KOPT-K1 (cell line): Measurements from ENCODE around the gene PNPLA2.

Experiments used
- H3K27ac ChIP-seq: fragments of 200-600 bp; sonication (generic); 2 replicates; pipeline ENCODE4 v1.5.1; 2016; ENCODE audit warnings: antibody characterized with exemption, mild to moderate bottlenecking, low read depth, low read length; ENCODE audit not compliant: poor library complexity, severe bottlenecking
- H3K36me3 ChIP-seq: fragments of 200-600 bp; sonication (generic); 2 replicates; pipeline ENCODE4 v1.5.1; 2017; ENCODE audit warnings: antibody characterized with exemption, mild to moderate bottlenecking, low read length, moderate library complexity; ENCODE audit not compliant: insufficient read depth
- H3K9me3 ChIP-seq: fragments of 200-600 bp; sonication (generic); 2 replicates; pipeline ENCODE4 v1.5.1; 2017; ENCODE audit warnings: antibody characterized with exemption, low read length, mild to moderate bottlenecking; ENCODE audit not compliant: insufficient read depth, poor library complexity, severe bottlenecking

The PNPLA2 gene

DNA sequence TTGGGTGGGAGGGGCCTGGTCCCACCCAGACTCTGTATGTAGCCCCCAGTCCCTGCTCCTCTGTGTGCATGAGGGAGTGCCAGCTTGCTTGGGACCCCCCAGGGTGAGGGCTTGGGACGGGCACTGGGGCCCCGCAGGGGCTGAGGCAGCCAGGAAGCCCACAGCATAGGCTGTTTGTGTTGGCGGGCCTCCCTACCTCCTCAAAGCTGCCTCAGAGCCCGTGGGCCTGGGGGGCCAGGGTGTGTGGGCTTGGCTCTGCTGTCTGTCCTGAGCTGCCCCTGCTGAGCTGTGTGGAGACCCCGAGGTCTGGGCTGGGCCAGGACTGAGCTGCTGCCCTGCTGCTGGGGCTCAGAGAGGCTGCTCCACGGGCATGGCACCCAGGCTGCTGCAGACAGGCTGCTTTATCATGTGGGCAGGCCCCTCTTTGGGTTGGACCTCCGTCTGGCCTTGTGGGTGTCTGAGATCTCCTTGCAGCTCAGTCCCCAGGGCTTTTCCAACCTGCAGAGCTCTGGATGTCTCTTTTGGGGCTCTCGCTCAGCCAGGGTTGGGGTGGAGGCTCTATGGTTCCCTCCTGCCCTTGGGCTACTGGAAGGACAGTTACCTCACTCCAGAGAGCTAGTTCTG, 27.3 kb downstream of the PNPLA2 start:
- Histone ChIP-seq H3K9me3 (no peaks in the 10 kb centered on the region), H3K36me3 (0 out of 2 replicates have a peak, but pooled peaks cover under 1% of the 10 kb centered on the region), H3K27ac (peak overlapping the region; percentile 93)

- H3K27ac ChIP-seq, result peak overlapping the region; percentile 93
- H3K36me3 ChIP-seq, result no peaks in the 10 kb centered on the region
- no peaks in the 10 kb centered on the region for H3K9me3 ChIP-seq
Observed at GRCh38 chr11:846496-847098, 27.9 kb downstream of the PNPLA2 start.

- Histone ChIP-seq H3K27ac (no peak overlapping the region), H3K9me3 (no peaks in the 10 kb centered on the region), H3K36me3 (no peaks in the 10 kb centered on the region)
Observed at GRCh38 chr11:847876-848275, 29.2 kb downstream of the PNPLA2 start.

GRCh38 chr11:848380-848931, 29.7 kb downstream of the PNPLA2 start:
- Histone ChIP-seq H3K9me3 (no peaks in the 10 kb centered on the region), H3K27ac (no peak overlapping the region), H3K36me3 (no peaks in the 10 kb centered on the region)

DNA sequence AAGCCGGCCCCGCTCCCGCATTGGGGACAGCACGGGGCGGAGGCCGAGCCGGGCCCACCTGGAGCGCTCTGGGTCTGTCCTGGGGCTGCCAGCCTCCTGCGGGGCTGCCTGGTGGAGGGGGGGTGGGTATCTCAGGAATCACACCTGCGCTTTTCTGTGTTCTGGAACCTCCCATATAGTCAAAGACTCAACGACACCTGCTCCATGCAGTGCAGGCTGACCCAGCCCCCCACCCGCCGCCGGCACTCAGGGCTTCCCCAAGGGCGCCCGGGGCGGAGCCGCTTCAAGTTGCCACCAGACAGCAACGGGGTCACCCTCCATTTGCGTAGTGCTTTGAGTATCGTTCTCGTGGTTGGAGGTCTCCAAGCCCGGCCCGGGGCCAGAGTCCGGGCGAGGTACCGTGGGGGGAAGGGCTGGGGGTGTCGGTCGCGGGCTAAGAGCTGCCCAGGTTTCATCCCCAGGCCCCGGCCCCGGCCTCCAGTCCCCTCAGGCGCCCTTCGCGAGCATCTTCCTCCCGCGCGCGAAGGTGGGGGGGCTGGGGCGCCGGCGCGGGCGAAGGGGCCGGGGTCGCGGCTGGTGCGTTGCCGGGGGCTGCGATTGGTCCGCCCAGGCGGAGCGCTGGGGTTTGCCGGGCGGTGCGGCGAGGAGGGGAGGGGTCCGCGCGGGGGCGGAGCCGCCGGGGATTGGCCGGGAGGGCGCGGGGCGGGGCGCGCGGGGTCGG, 30.6 kb downstream of the PNPLA2 start:
- Histone ChIP-seq H3K27ac (no peak overlapping the region), H3K9me3 (no peaks in the 10 kb centered on the region), H3K36me3 (no peaks in the 10 kb centered on the region)

- Histone ChIP-seq H3K36me3 (no peaks in the 10 kb centered on the region), H3K9me3 (no peaks in the 10 kb centered on the region), H3K27ac (no peak overlapping the region)
Observed at GRCh38 chr11:849951-850774, 31.4 kb downstream of the PNPLA2 start.

DNA sequence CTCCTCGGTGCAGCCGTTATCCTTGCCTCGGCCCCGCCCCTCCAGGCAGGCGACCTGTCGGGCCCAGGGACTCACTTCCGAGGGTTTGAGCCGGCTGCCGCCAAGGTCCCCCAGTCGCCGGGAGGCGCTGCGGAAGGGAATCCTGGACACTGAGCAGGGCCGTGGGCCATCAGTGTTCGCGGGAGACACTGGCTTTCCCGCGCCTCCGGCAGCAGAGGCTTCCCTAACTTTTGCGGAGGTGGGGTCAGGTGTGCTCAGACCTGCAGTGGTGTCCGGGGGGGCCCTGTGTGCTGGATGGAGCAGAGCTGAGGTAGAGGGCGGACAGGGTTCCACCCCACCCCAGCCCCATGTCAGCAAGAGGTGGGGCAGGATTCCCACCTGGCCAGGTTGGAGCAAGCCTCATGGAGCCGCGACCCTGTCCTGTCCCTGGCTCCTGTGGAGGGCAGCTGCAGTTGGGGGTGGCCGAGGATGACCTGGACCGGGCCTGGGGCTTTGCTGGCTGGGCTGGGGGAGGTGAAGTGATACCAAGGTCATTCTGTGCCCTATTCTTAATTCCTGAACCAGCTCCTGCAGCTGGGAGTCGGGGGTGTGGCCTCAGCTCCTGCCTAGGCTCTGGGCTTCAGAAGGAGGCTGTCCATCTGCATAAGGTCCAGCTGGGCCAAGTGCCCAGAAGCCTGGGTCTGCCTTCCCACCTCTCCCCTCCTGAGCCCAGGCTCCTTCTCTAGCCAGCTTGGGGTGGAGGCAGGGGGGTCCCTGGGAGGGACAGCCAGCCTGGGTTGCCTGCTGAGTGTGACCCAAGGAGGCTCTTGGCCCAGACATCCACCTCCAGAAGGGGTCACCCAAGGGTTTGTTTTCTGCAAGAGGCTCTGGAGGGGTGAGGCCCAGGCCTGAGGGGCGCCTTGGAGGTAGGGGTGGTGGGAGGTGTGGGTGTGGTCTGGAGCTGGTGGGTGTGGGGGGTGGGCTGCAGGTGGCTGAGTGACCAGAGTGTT, 32.4 kb downstream of the PNPLA2 start:
- H3K36me3 ChIP-seq, result no peaks in the 10 kb centered on the region
- no peak overlapping the region for H3K27ac ChIP-seq
- H3K9me3 ChIP-seq, result no peaks in the 10 kb centered on the region

- Histone ChIP-seq H3K36me3 (no peaks in the 10 kb centered on the region), H3K27ac (no peak overlapping the region), H3K9me3 (no peaks in the 10 kb centered on the region)
Observed at GRCh38 chr11:852762-853161, 34.0 kb downstream of the PNPLA2 start.

GRCh38 chr11:853682-854448, 35.2 kb downstream of the PNPLA2 start:
- no peaks in the 10 kb centered on the region for H3K36me3 ChIP-seq
- no peak overlapping the region for H3K27ac ChIP-seq
- no peaks in the 10 kb centered on the region for H3K9me3 ChIP-seq

- Histone ChIP-seq H3K36me3 (no peaks in the 10 kb centered on the region), H3K27ac (no peak overlapping the region), H3K9me3 (no peaks in the 10 kb centered on the region)
Observed at GRCh38 chr11:854601-855329, 36.1 kb downstream of the PNPLA2 start.

DNA sequence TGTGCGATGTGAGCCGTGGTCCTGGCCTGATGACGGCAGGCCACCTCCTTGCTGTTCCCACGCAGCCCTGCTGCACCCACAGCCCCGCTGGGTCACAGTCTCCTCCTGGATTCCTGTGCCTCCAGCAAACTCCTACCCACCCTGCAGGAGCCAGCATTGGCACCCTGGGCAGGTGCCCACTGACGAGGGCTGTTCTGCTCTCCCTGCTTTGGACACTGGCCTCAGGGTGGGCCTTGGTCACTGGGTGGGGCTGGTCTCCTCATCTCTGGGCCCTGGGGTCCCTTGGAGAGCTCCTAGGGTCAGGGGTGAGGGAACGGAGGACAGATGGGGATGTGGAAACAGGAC, 36.6 kb downstream of the PNPLA2 start:
- no peaks in the 10 kb centered on the region for H3K9me3 ChIP-seq
- H3K27ac ChIP-seq, result no peak overlapping the region
- H3K36me3 ChIP-seq, result no peaks in the 10 kb centered on the region

DNA sequence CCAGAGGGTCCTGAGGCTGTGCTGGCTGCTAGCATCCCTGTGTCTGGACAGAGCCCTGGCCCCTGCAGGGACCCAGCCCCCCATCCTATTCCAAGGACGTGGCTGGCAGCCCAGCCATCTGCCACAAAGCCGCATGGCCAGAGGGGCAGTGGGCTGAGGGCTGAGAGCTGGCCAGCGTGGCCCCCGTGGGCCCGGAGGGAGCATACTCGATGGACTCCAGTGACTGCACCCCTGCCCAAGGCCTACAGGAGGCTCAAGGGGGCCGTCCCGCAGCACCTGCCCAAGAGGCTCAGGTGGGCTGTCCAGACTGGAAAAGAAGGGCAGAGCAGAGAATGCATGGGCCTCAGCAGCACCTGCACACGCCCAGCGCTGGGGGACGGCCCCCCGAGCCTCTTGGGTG, 37.1 kb downstream of the PNPLA2 start:
- H3K9me3 ChIP-seq, result no peaks in the 10 kb centered on the region
- H3K27ac ChIP-seq, result no peak overlapping the region
- no peaks in the 10 kb centered on the region for H3K36me3 ChIP-seq

DNA sequence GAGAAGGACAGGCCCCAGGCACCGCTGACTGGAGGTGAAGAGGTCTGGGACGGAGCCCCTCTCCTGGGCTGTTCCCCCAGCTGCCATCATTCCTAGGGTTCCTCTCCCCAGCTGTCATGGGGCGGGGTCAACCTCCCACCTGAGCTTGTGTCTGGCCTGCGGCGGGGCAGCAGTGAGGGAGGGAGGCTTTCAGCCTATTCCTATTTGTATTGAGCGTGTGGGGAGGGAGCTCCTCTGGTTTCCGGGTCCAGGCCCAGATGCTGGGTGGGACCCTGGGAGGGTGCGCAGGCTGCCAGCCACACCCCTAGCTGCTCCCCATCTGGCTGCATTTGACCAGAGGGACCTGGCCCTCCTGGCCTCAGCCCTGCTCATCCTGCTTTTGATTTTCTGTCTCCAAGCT, 37.7 kb downstream of the PNPLA2 start:
- H3K36me3 ChIP-seq, result no peaks in the 10 kb centered on the region
- H3K27ac ChIP-seq, result no peak overlapping the region
- no peaks in the 10 kb centered on the region for H3K9me3 ChIP-seq
